ENCODE data around the gene POLR3B.

DNA sequence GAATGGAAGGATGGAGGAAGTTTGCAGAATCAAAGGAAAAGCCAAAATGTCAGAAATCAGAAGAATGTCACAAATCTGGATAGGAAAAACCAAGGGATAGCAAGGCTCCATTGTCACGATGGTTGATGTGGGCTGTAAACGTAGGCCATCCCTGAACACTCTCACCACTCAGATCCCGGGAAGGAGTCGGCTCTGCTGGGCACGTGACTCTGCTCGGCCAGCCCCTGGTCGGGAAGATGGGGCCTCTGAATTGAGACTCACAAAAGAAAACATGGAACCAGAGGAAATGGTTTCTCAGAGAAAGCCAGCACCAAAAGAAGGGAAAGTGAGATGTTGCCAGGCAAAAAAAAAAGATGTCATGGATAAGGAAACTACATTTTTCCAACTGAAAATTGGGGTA, 28.8 kb upstream of the POLR3B start:
- TF ChIP-seq POLR2AphosphoS5 (IDR thresholded peaks at IDR 0.05) (no peak), POLR2A (IDR thresholded peaks at IDR 0.05) (no peak), EP300 (IDR thresholded peaks at IDR 0.05) (no peak)
- TF ChIP-seq, protein P1, sequence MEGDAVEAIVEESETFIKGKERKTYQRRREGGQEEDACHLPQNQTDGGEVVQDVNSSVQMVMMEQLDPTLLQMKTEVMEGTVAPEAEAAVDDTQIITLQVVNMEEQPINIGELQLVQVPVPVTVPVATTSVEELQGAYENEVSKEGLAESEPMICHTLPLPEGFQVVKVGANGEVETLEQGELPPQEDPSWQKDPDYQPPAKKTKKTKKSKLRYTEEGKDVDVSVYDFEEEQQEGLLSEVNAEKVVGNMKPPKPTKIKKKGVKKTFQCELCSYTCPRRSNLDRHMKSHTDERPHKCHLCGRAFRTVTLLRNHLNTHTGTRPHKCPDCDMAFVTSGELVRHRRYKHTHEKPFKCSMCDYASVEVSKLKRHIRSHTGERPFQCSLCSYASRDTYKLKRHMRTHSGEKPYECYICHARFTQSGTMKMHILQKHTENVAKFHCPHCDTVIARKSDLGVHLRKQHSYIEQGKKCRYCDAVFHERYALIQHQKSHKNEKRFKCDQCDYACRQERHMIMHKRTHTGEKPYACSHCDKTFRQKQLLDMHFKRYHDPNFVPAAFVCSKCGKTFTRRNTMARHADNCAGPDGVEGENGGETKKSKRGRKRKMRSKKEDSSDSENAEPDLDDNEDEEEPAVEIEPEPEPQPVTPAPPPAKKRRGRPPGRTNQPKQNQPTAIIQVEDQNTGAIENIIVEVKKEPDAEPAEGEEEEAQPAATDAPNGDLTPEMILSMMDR (IDR thresholded peaks at IDR 0.05) = no peak
